OCI-LY7 (cell line): ENCODE data around the gene AAK1.

Source experiments
- EZH2phosphoT487 ChIP-seq: fragments of 200-600 bp; sonication (generic); IDR thresholded peaks from 2 replicates; pipeline ENCODE4 v1.6.1; 2018; ENCODE audit warnings: low read depth, borderline replicate concordance, mild to moderate bottlenecking, mixed run types, antibody characterized with exemption, low read length, moderate library complexity, mixed read lengths
- TF ChIP-seq, protein P1 (sequence below): fragments of 200-600 bp; sonication (generic); conservative IDR thresholded peaks from 2 replicates; pipeline ENCODE4 v1.5.1; 2014; ENCODE audit warnings: mild to moderate bottlenecking, antibody characterized with exemption, low read length, moderate library complexity, mixed read lengths

DNA sequence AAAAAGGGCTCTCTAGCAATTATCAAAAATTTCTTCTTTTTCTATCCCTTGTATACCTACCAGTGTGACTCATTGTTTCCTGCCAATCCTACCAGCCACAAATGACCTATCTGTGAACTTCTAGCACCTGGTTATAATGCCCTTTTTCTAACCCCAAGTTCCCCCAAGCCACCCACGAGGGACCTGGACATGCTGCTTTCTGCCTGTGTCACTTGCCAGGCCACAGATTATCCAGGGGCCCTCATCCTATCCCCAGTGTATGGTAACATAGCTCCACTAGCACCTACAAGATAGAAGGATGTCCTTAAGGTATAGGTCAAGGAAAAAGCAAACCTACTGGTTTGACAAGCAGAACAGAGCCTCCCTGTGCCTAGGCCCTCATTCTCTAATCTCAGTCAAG lies 26.8 kb downstream of the AAK1 start:
- TF ChIP-seq, protein P1, sequence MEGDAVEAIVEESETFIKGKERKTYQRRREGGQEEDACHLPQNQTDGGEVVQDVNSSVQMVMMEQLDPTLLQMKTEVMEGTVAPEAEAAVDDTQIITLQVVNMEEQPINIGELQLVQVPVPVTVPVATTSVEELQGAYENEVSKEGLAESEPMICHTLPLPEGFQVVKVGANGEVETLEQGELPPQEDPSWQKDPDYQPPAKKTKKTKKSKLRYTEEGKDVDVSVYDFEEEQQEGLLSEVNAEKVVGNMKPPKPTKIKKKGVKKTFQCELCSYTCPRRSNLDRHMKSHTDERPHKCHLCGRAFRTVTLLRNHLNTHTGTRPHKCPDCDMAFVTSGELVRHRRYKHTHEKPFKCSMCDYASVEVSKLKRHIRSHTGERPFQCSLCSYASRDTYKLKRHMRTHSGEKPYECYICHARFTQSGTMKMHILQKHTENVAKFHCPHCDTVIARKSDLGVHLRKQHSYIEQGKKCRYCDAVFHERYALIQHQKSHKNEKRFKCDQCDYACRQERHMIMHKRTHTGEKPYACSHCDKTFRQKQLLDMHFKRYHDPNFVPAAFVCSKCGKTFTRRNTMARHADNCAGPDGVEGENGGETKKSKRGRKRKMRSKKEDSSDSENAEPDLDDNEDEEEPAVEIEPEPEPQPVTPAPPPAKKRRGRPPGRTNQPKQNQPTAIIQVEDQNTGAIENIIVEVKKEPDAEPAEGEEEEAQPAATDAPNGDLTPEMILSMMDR, result no peak
- TF ChIP-seq EZH2phosphoT487, result no peak
